ENCODE data around the gene MIR17HG.

DNA sequence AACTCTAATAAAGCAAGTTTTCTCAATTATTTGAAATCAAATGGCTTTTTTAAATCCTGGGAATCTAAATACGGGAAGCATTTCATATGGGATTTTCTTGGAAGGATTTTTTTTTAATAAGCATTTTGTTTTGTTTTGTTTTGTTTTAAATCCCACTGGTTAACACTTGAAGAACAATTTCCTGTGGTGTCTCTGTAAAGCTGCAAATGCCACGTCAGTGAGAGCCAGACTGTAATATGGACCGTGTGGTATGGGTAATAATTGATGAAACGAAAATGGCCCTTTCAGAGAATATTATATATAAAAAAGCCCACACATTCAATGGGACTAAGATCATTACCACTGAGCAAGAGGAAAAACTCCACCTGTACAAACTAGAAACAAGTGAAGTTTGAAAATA is 33.9 kb upstream of the MIR17HG start:
- TF ChIP-seq EZH2 (IDR thresholded peaks at IDR 0.05; ENCODE audit: insufficient read depth, poor library complexity, severe bottlenecking) = no peak
- no peak for TF ChIP-seq EZH2phosphoT487 (IDR thresholded peaks at IDR 0.05; ENCODE audit: insufficient read depth, low read depth)
